ENCODE measurements around the gene OR12D1.
"Not testable (repeated sequence)": the region's sequence is repeated elsewhere in the genome, so short reads cannot be mapped to it uniquely, and the experiment has no call there.

Gene OR12D1

DNA sequence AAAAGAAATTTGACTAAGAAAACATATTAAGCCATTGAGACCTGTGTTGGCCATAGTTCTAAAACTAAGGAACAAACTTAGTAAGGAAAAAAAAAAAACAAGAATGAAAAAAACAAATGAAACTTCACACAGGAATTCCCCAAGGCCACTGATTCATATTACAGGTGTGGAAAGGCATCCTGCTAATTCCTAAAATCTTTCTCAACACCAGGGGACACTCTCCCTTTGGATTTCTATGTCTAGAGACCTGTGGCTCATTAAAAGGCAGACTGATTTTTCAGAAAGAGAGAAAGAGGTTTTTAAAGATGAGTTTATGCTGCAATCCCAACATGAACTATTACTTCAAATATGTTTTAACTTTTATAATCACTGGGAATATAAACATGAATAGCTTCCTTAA is at the start of gene OR12D1:
Gene OR12D1, plus strand, starts transcription at position 341 of the 400 bp plus-strand sequence.
- DNase-seq = no peak

DNA sequence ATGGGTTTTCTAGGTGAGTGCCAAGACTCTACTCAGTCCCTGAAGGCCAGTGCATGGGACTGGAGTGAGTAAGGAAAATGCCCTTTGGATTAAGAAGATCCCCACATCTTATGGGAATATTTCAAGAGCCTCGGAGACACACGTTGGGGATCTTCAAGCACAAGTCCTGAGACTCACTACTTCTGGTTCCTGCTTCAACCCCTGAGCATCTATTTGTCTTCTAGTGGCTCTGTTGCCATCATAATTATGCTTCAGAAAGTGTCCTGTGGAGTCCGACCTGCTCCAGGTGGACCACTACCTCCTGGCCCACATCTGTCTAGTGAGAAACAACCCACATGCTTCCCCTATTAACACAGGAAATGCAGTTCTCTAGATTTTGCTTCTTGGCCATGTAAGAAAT is 46.0 kb upstream of the OR12D1 start, which contains the start of gene OR5V1:
Gene OR5V1, minus strand, starts transcription at position 101 of the 400 bp plus-strand sequence. CDS start 12,670 bp downstream, outside the sequence.
- no peak for DNase-seq

DNA sequence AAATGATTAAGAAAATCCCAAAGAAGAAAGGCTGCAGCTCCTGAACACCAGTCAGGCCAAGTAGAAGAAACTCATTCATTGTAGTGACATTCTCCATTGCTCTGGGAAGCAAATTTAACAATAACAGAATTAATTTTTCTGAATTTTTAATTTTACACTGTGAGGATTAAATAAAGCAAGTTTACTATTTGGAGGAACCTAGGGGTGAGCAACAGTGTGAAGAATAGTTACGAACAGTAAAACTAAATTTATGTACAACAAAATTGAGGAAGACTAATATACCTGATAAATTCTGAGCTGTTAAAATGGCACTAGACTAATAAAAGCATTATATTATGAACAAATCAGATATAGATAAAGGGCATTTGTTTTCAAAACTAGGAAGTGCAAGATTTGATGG is 39.5 kb upstream of the OR12D1 start, which contains the start of gene OR12D3:
Gene OR12D3, minus strand, starts transcription at position 101 of the 400 bp plus-strand sequence. Its CDS starts 4 bp downstream, at position 97.
- no peak for DNase-seq

DNA sequence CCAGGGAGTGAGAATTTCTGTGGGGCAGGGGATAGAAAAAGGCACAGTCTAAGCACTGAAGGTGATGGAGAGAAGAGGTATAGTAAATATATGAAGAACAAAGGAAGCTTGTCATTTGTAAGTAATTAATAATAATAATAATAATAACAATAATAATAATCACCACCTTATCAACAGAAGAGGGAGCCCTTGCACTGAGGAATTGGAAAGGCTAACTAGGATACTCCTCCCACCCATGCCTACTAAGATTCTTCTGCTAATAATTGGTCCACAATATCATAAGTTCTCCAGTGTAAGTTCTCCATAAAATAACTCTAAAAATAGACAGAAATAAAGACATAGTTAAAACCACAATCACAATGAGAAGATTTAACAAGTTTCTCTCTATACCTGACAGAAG is 38.7 kb upstream of the OR12D1 start:
- DNase-seq = no peak

DNA sequence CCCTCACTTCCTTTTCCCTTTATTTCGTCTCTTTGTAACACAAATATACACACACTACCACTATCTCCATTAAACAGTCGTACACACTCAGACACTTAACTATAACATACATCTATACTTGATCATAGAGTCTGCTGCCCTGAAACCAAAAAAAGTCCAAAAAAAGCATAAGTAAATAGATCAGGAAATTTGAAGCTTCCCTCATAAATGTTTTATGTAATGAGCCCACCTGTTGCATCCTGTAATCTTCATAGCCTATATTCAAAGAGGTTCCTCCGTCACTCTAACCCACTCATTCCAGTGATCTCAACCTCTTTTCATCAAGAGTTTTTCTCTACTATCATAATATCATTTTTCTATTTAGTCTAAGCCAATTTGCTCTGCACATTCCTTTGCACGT is 26.2 kb upstream of the OR12D1 start:
- no peak for DNase-seq

DNA sequence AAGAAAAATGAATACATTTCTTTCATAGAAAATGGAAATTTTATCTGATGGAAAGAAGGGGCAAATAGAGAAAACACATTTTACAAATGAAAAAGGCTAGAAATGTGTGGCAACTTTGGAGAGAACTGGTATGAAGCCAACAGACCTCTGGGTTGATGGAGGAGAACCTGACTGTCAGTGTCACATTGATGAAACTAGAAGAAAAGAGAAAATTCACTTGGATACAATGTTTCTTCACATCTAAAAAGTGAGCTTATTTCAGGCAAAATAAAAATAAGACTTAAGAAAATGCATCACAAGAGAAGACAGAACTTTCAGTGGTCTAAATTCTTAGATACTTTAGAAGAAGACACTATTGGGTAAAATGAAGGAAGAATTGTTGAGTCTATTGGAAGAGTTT is 19.4 kb upstream of the OR12D1 start, which contains the start of gene OR12D2:
Gene OR12D2, plus strand, starts transcription at position 301 of the 400 bp plus-strand sequence. CDS start 1,069 bp downstream, outside the sequence.
- no peak for DNase-seq

DNA sequence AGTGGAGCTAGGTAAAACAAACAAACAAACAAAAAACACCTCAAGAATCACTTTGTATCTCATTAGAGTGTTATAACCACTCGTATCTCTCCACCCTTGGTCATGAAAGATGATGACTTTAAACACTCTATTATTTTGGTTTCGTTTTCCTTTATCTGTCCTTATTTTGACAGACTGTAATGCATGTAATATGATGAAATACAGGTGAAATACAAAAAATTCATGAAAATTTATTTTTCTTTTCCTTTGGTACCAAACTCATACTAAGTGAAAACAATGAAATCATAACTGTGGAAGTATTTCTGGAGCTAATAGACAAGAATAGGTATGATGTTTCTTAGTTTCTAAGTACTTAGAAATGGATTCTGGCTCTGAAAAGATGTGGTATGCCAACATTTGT is 15.2 kb upstream of the OR12D1 start:
- no peak for DNase-seq

DNA sequence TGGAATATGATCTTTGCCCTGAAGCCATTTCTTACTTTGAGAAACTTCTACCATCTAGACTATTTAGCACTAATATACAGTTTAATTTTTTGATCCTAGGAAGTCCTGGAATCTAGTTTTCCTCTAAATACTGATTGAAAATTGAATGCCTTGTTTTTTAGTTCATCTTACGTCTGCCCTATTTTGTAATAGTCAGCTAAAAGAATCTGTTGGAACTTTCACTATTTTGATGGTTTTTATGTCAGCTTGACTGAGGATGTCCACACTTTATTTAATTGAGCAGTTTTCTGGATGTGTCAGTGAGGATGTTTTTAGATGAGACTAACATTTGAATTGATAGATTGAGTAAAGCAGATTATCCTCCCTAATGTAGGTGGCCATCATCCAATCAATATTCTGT is 10.9 kb upstream of the OR12D1 start:
- no peak for DNase-seq

DNA sequence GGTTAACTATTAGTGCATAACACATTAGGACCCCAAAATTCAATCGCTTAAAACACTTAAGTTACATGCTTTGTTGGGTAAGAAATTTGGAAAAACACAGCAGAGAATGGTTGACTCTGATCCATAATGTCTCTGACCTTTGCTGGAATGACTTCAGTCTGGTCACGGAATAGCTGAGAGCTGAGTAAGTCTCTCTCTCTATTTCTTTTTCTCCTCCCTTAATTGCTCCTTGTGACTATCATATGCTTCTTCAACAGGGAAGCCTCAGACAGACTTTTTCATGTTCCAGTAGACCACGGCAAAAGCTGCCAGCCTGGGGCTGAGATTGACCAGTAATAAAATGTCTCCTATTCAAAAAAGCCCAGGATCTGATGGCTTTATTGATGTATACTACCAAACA is 4.8 kb downstream of the OR12D1 start:
- no peak for DNase-seq

DNA sequence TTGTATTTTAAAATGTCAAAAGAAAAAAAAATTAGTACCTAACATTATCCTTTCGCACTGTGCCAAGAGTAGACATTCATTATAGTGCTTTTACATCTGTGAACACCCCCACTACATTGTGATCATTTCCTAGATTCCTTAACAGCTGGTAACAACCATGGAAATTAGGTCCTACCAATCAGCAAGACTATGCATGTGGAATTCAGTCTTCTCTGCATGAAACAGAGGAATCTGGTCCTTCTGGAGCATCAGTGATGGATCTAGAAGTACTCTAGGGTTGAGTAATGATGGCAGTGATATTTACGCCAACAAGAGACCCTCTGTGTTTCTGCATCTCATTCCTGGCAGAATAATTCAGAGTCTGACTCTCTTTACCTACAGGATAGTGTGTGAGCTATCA is 9.4 kb downstream of the OR12D1 start:
- DNase-seq = no peak

DNA sequence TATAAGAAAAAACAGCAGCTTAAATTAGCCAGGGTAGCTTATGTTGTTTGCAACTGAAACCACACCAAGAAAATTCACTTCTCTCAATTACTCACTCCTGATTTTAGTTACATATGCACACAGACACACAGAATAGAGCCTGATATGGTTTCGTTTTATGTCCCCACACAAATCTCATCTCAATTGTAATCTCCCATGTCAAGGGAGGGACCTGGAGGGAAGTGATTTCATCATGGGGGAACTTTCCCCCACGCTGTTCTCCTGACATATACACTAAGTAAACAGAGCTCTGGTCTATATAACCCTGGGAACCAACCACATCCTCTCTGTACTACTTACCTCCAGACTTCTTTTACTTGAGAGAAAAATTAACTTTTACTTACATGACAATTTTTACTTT is 9.8 kb downstream of the OR12D1 start:
- DNase-seq = no peak

DNA sequence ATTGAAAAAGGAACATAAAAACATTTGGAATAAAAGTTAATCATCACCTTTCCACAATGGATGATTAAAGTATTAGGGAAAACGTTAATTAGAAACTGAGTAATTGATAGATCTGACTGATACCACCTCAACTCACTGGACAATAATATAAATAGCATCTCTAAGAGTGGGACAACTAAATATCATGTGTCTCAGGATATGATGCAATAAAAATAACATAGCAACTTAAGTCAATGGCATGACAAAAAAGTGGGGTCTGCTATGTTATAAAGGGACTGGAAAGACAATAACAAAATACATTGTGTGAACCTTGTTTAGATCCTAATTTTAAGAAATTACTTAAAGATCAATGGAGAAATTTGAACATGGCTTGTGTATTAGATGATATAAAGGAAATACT is 10.3 kb downstream of the OR12D1 start:
- no peak for DNase-seq

DNA sequence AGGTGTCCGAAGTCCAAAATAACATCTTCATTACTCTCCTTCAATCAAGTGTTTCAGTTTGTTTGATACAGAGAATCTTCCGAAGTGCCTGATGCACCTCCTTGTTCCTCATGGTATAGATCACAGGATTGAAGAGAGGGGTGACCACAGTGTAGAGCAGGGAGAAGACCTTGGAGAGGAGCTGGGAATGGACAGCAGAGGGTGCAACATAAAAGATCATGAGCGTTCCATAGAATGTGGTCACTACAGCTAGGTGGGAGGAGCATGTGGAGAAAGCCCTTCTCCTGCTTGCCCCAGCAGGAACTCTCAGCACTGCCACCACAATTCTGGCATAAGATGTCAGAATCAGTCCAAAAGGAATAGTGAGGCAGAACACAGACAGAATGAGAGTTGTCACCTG is 11.9 kb downstream of the OR12D1 start:
- DNase-seq = no peak

DNA sequence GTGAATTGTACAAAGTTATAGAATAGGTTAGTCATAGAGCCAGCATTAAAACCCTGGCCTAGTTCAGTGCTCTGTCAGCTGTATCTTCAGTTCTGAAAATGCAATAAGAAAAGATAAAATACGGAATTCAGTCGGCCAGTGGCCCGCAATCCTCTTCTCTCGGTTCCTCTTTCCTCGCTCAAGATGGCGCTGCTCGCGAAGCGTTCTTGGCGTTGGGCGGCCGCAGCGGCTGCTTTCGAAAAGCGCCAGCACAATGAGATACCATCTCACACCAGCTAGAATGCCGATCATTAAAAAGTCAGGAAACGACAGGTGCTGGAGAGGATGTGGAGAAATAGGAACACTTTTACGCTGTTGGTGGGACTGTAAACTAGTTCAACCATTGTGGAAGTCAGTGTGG is 22.0 kb downstream of the OR12D1 start:
- not testable (repeated sequence) for DNase-seq

DNA sequence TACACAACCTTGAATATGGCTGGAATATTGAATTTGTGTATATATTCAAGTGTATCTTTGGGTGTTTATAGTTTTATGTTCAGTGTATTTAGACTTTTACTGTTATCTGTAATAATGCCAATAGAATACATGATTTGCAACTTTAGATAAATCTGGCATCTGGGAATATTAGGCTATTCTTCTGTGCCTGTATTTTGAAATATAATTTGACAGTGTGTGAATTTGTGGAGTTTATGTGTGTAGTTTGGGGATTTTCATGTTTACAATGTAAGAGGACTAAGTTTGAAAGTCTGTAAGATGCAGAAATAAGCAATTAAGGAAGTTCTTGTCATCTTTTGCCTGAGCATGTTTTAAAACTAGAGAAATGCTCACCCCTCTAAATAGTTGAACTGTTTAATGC is 24.3 kb downstream of the OR12D1 start, which contains the start of gene OR10C1:
Gene OR10C1, plus strand, starts transcription at position 301 of the 400 bp plus-strand sequence. CDS start 710 bp downstream, outside the sequence.
- DNase-seq = no peak

DNA sequence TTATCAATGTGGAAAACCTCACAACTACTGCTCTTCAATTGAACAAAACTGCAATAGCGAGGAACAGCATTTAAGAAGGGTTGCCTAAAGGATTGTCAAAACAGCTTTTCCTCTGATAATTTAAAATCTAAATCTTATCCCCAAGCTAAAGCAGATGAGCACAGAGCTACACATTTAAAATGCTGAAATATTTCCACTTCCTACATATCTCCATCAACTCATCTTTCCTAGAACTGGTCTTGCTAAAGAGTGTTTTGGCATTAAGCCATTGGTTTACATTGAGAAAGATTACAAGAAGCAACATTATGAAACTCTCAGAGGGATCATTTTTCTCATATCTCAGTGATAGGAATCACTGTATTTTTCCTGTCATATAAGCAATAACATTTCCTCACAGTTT is 28.0 kb downstream of the OR12D1 start:
- no peak for DNase-seq

DNA sequence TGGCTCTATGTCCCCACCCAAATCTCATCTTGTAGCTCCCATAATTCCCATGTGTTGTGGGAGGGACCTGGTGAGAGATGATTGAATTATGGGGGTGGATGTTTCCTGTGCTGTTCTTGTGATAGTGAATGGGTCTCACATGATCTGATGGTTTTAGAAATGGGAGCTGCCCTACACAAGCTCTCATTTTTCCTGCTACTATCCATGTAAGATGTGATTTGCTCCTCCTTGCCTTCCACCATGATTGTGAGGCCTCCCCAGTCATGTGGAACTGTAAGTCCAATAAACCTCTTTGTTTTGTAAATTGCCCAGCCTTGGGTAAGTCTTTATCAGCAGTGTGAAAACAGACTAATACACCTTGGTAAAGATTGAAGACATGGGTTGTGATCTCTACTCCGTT is 29.3 kb downstream of the OR12D1 start:
- DNase-seq = not testable (repeated sequence)

DNA sequence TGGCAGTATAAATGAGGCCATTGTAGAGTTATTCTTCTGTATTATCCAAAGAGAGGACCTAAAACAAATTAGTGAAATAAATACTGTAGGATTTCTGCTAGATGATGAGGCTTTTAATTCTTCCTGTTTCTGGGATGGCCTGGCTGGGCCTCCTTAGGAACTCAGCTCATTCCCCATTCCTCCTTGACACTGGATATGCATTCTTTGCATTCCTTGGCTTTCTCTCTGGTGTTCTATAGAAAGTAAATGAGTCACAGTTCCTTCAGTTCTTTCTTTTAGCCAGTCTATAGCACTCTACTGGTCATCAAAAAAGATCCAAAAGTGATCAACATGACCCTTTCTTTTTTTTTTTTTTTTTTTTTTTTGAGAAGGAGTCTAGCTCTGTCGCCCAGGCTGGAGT is 32.9 kb downstream of the OR12D1 start:
- DNase-seq = no peak

DNA sequence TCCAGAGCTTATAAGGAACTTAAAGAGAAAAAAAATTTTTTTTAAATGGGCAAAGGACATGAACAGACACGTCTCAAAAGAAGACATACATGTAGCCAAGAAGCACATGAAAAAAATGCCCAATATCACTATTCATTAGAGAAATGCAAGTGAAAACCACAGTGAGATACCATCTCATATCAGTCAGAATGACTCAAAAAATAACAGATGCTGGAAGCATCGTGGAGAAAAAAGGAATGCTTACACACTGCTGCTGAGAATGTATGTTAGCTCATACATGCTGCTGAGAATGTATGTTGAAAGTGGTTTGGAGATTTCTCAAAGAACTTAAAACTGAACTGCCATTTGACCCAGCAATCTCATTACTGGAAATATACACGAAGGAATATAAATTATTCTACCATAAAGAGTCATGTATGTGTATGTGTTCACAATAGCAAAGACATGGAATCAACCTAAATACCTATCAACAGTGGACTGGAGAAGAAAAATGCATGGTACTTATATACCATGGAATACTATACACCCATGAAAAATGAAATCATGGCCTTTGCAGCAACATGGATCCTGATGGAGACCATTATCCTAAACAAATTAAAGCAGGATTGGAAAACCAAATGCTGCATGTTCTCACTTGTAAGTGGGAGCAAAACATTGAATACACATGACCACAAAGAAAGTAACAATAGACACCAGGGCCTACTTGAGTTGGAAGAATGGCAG is 36.9 kb downstream of the OR12D1 start:
- DNase-seq = no peak

DNA sequence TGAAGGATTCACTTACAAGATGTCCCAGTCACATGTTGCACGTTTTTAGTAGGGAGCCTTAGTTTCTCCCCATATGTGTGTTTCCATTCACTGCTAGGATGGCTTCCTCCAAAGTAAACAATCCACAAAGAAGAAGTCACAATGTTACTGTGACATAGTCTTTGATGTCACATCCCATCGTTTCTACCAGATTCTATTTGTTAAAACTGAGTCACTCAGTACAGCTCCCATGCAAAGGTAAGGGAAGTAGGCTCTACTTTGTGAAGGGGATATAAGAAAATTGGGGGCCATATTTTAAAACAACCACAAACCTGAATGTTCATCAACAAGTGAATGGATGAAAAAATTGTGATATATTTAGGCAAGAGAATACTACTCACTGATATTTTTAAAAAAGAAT is 42.2 kb downstream of the OR12D1 start, which contains the start of the genes OR11A1 and OR2H1:
Gene OR11A1, minus strand, starts transcription at position 101 of the 400 bp plus-strand sequence. CDS start 29,430 bp downstream, outside the sequence.
Gene OR2H1, plus strand, starts transcription at position 185 of the 400 bp plus-strand sequence. CDS start 4,615 bp downstream, outside the sequence.
- DNase-seq = no peak

DNA sequence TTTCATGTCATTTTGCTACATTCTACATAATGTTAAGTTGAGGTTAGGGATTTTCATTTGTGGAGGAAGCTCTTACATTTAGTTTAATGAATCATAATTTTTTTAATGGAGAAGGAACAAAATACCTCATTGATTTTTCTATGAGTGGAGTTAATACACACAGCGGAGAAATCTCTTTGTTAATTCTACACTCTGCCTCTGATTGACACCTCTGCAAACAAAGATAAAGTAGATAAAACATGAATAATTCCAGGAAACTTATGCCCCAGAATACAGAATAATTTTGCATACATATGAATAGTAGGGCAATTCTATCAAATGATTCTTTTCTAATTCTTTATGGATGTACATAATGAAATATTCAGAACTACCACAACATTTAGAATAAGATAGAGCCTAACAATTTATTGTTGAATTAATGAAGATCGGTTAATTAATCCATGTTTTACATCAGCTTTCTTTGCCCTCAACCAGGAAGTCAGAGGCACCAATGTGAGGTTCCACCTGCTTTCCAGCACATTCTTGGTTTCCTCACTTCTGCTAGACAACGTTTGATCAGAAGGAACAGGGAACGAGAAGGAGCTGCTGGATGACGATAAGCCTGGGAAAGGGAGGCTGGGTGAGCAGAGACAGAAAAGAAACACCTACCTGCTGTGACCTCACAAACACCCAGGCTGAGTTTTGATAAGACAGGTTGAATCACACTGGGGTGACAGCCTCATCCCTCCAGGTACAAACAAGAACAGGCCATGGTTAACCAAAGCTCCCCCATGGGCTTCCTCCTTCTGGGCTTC is 46.5 kb downstream of the OR12D1 start:
- no peak for DNase-seq

DNA sequence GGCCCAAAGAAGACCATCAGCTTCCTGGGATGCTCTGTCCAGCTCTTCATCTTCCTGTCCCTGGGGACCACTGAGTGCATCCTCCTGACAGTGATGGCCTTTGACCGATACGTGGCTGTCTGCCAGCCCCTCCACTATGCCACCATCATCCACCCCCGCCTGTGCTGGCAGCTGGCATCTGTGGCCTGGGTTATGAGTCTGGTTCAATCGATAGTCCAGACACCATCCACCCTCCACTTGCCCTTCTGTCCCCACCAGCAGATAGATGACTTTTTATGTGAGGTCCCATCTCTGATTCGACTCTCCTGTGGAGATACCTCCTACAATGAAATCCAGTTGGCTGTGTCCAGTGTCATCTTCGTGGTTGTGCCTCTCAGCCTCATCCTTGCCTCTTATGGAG is 47.3 kb downstream of the OR12D1 start:
- DNase-seq = no peak

DNA sequence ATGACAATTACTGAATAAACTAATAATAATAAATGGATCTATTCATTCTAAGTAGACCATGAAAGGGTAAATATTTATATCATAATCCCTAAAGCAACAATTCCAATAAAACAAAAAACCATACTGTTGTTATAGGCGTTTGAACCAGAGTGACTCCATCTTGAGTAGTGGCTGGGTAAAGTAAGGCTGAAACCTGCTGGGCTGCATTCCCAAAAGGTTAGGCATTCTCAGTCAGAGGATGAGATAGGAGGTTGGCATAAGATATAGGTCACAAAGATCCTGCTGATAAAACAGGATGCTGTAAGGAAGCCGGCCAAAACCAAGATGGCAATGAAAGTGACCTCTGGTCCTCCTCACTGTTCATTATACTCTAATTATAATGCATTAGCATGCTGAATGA is 50.6 kb downstream of the OR12D1 start:
- no peak for DNase-seq

DNA sequence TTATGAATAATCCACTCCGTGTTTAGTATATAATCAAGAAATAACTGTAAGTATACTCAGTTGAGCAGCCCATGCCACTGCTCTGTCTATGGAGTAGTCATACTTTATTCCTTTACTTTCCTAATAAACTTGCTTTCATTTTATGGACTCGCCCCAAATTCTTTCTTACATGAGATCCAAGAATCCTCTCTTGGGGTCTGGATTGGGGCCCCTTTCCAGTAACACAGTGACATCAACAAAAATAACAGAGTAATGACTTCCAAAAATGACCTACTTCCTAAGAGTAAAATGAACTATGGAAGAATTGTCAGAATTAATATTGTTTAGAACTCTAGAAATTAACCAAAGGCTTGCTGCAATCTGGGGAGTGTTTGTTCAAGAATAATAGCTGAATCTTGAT is 51.1 kb downstream of the OR12D1 start:
- no peak for DNase-seq
